ENCODE results near the gene PLAC1. TPM values are rescaled to one million over a fixed set of nuclear protein-coding genes. Genes with fewer than 3 reads are reported as not detected.

The PLAC1 gene
- total RNA-seq, 3 donors from 2014 or later (not counting 1 experiment from before 2014, with no cell fraction given) = not detected

- Mint-ChIP-seq H3K36me3 (no peaks in the 10 kb centered on the region), H3K9me3 (no peaks in the 10 kb centered on the region), H3K27me3 (ENCODE audit: low read depth in 2 of 2) (peaks cover 11 to 58% of the 10 kb centered on the region in 2 donors), H3K27ac (no peak overlapping the region), H3K4me3 (no peak overlapping the region), H3K4me1 (no peaks in the 10 kb centered on the region)
- Histone ChIP-seq H3K4me1 (ENCODE audit: control insufficient read depth, insufficient read depth, low read length) (no peaks in the 10 kb centered on the region), H3K27ac (ENCODE audit: low read length) (no peak overlapping the region), H3K27me3 (ENCODE audit: control insufficient read depth, insufficient read depth, low read length) (no peaks in the 10 kb centered on the region), H3K4me3 (ENCODE audit: low read length) (no peak overlapping the region), H3K36me3 (ENCODE audit: control insufficient read depth, insufficient read depth, low read length) (no peaks in the 10 kb centered on the region), H3K9me3 (ENCODE audit: control insufficient read depth, insufficient read depth, low read length) (no peaks in the 10 kb centered on the region)
- no peak for TF ChIP-seq CTCF (IDR thresholded peaks at IDR 0.05)
- DNase-seq (no peak), ATAC-seq (no peak)
- intact Hi-C loops (cut with micrococcal nuclease) = no loop called here
- 93% methylated on average over 3 of the region's 4 CpGs for WGBS (ENCODE audit: insufficient coverage)
Measured at GRCh38 chrX:134640914-134641313, 17.4 kb downstream of the PLAC1 start.

DNA sequence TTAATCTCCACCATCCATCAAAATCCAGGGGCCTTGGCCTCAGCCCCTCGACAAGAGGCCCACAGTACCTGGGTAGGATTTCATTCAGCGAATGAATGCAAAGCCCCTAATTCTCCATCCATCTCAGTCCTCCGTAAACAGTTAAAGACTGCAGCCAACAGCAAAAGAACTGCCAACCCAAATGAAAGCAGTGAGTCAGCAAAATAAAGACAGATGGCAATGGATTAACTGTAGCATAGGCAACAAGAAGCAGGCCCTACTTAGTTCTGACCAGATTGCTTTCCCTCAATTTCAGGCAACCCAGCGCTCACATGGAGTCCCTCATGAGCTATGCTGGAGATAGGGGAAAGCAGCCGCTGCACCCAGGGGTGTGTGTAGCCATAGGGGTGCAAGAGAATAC, 21.4 kb downstream of the PLAC1 start:
- ATAC-seq (no peak), DNase-seq (no peak)
- Histone ChIP-seq H3K9me3 (ENCODE audit: control insufficient read depth, insufficient read depth, low read length) (no peaks in the 10 kb centered on the region), H3K36me3 (ENCODE audit: control insufficient read depth, insufficient read depth, low read length) (no peaks in the 10 kb centered on the region), H3K27ac (ENCODE audit: low read length) (no peak overlapping the region), H3K4me1 (ENCODE audit: control insufficient read depth, insufficient read depth, low read length) (no peaks in the 10 kb centered on the region), H3K27me3 (ENCODE audit: control insufficient read depth, insufficient read depth, low read length) (no peaks in the 10 kb centered on the region), H3K4me3 (ENCODE audit: low read length) (no peak overlapping the region)
- Mint-ChIP-seq H3K4me1 (no peaks in the 10 kb centered on the region), H3K4me3 (no peak overlapping the region), H3K27ac (no peak overlapping the region), H3K36me3 (no peaks in the 10 kb centered on the region), H3K9me3 (no peaks in the 10 kb centered on the region), H3K27me3 (ENCODE audit: low read depth in 2 of 2) (peaks cover 6 to 60% of the 10 kb centered on the region in 2 donors)
- TF ChIP-seq CTCF (IDR thresholded peaks at IDR 0.05) = no peak
- intact Hi-C loops (cut with micrococcal nuclease) = no loop called here
- WGBS (ENCODE audit: insufficient coverage) = 70% methylated on average over 2 of the region's 5 CpGs

GRCh38 chrX:134634691-134635090, 23.6 kb downstream of the PLAC1 start:
- whole genome bisulfite sequencing (ENCODE audit: insufficient coverage) = 70% methylated on average over 3 of the region's 5 CpGs
- DNase-seq (no peak), ATAC-seq (no peak)
- Mint-ChIP-seq H3K27me3 (ENCODE audit: low read depth in 2 of 2) (peaks cover 4 to 54% of the 10 kb centered on the region in 2 donors), H3K36me3 (no peaks in the 10 kb centered on the region), H3K9me3 (no peaks in the 10 kb centered on the region), H3K27ac (no peak overlapping the region), H3K4me3 (no peak overlapping the region), H3K4me1 (no peaks in the 10 kb centered on the region)
- no peaks in the 10 kb centered on the region for H3K9me3 ChIP-seq (ENCODE audit: control insufficient read depth, insufficient read depth, low read length)
- H3K27ac ChIP-seq (ENCODE audit: low read length) = no peak overlapping the region
- no peak overlapping the region for H3K4me3 ChIP-seq (ENCODE audit: low read length)
- no peaks in the 10 kb centered on the region for H3K36me3 ChIP-seq (ENCODE audit: control insufficient read depth, insufficient read depth, low read length)
- TF ChIP-seq CTCF (IDR thresholded peaks at IDR 0.05) = no peak
- intact Hi-C loops (cut with micrococcal nuclease) = no loop called here
- no peaks in the 10 kb centered on the region for H3K27me3 ChIP-seq (ENCODE audit: control insufficient read depth, insufficient read depth, low read length)
- no peaks in the 10 kb centered on the region for H3K4me1 ChIP-seq (ENCODE audit: control insufficient read depth, insufficient read depth, low read length)

DNA sequence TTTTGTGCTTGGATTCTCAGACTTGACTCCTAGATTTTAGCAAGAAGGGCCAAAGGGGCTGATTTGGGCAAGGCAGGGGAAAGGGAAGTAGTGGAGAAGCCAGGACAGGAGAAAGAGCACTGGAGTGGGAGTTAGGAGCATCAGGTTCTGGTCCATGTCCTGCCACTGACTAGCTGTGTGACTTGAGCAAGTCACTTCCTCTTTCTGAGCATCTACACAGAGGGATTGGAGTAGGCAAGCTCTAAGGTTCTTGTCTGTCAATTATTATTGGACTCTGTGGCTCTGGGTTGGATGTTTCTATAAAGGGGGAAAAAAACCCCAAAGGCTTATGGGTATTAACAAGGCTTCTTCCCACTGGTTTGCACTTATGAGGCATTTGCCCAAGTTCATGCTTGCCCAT, 24.4 kb downstream of the PLAC1 start:
- no peak for TF ChIP-seq CTCF (IDR thresholded peaks at IDR 0.05)
- H3K4me3 ChIP-seq (ENCODE audit: low read length) = no peak overlapping the region
- no peak for ATAC-seq
- no peak overlapping the region for H3K27ac Mint-ChIP-seq
- H3K36me3 ChIP-seq (ENCODE audit: control insufficient read depth, insufficient read depth, low read length) = no peaks in the 10 kb centered on the region
- H3K36me3 Mint-ChIP-seq = no peaks in the 10 kb centered on the region
- peaks cover 4 to 50% of the 10 kb centered on the region in 2 donors for H3K27me3 Mint-ChIP-seq (ENCODE audit: low read depth in 2 of 2)
- no peak overlapping the region for H3K27ac ChIP-seq (ENCODE audit: low read length)
- intact Hi-C loops (cut with micrococcal nuclease) = no loop called here
- no peak for DNase-seq
- H3K9me3 Mint-ChIP-seq = no peaks in the 10 kb centered on the region
- no peak overlapping the region for H3K4me3 Mint-ChIP-seq
- H3K9me3 ChIP-seq (ENCODE audit: control insufficient read depth, insufficient read depth, low read length) = no peaks in the 10 kb centered on the region
- H3K4me1 ChIP-seq (ENCODE audit: control insufficient read depth, insufficient read depth, low read length) = no peaks in the 10 kb centered on the region
- no peaks in the 10 kb centered on the region for H3K27me3 ChIP-seq (ENCODE audit: control insufficient read depth, insufficient read depth, low read length)
- no peaks in the 10 kb centered on the region for H3K4me1 Mint-ChIP-seq
